GM21717 (cell line): ENCODE data around the gene MMADHC.

Experiments used
- ATAC-seq: cut with Tn5 transposase; IDR thresholded peaks from one replicate; pipeline ENCODE4 v1.9.1; 2021; ENCODE audit warnings: mild to moderate bottlenecking, moderate library complexity; ENCODE audit not compliant: unreplicated experiment

MMADHC gene

GRCh38 chr2:149587220-149587949, at the start of gene MMADHC:
MMADHC (minus strand) TSS chr2:149587775; CDS start chr2:149587097, 678 bp downstream.
- peak; percentile 99 for ATAC-seq

GRCh38 chr2:149634103-149634502, 46.5 kb upstream of the MMADHC start:
- ATAC-seq: no peak

GRCh38 chr2:149630445-149630844, 42.9 kb upstream of the MMADHC start:
- ATAC-seq: no peak

GRCh38 chr2:149629026-149629425, 41.5 kb upstream of the MMADHC start:
- no peak for ATAC-seq

- no peak for ATAC-seq
Observed at GRCh38 chr2:149627111-149627801, 39.7 kb upstream of the MMADHC start.

GRCh38 chr2:149625671-149626070, 38.1 kb upstream of the MMADHC start:
- no peak for ATAC-seq

GRCh38 chr2:149625271-149625670, 37.7 kb upstream of the MMADHC start:
- no peak for ATAC-seq

- ATAC-seq: peak; percentile 64
Observed at GRCh38 chr2:149622343-149622742, 34.8 kb upstream of the MMADHC start.

GRCh38 chr2:149617476-149617875, 29.9 kb upstream of the MMADHC start:
- no peak for ATAC-seq

GRCh38 chr2:149616681-149617456, 29.3 kb upstream of the MMADHC start:
- ATAC-seq: no peak

GRCh38 chr2:149613704-149614103, 26.1 kb upstream of the MMADHC start:
- ATAC-seq: no peak

- no peak for ATAC-seq
Observed at GRCh38 chr2:149612122-149612521, 24.5 kb upstream of the MMADHC start.

- ATAC-seq: no peak
Observed at GRCh38 chr2:149611100-149611820, 23.7 kb upstream of the MMADHC start.

GRCh38 chr2:149606251-149606811, 18.8 kb upstream of the MMADHC start:
- no peak for ATAC-seq

- ATAC-seq: no peak
Observed at GRCh38 chr2:149603248-149603647, 15.7 kb upstream of the MMADHC start.

GRCh38 chr2:149601141-149601796, 13.7 kb upstream of the MMADHC start:
- no peak for ATAC-seq

GRCh38 chr2:149597668-149598326, 10.2 kb upstream of the MMADHC start:
- peak; percentile 99 for ATAC-seq

- ATAC-seq: no peak
Observed at GRCh38 chr2:149597050-149597667, 9.6 kb upstream of the MMADHC start.

- ATAC-seq: no peak
Observed at GRCh38 chr2:149596471-149596870, 8.9 kb upstream of the MMADHC start.
